Keratinocyte (primary cell): ENCODE measurements around the gene YAF2. TPM values are rescaled to one million over a fixed set of nuclear protein-coding genes. Genes with fewer than 3 reads are reported as not detected.
A peak's percentile ranks its signal among the peaks of the same experiment; 100 is the strongest.

Source experiments
- DNase-seq: peaks from one replicate; pipeline ENCODE4 v3.0.0-alpha.2; 2011; ENCODE audit warnings: low read depth, missing footprints, low spot score
- FAIRE-seq: peaks from 2 replicates; lab custom pipeline; 2011; peaks lifted over from hg19 to GRCh38; lab: Jason Lieb, UNC
- H2AFZ ChIP-seq: 2 replicates; pipeline ENCODE4 v1.6.0; 2012; ENCODE audit warnings: low read length, control low read depth, inconsistent platforms; ENCODE audit not compliant: control insufficient read depth
- H3K27ac ChIP-seq: 2 replicates; pipeline ENCODE4 v1.5.1; 2011; ENCODE audit warnings: low read length; ENCODE audit not compliant: control insufficient read depth, insufficient read depth
- H3K27me3 ChIP-seq: 3 replicates; pipeline ENCODE4 v1.6.0; 2011; ENCODE audit warnings: low read length; ENCODE audit not compliant: control insufficient read depth, insufficient read depth; ENCODE audit errors: extremely low read depth
- H3K36me3 ChIP-seq, 2 experiments: 2 replicates in 1 of 2; 3 replicates in 1 of 2; pipeline ENCODE4 v1.5.1; 2011; ENCODE audit warnings: low read length in 2 of 2, mild to moderate bottlenecking in 1 of 2; ENCODE audit not compliant: control insufficient read depth in 2 of 2, insufficient read depth in 2 of 2; ENCODE audit errors: extremely low read depth in 1 of 2
- H3K4me1 ChIP-seq: 3 replicates; pipeline ENCODE4 v1.5.1; 2011; ENCODE audit warnings: low read length; ENCODE audit not compliant: control insufficient read depth, insufficient read depth; ENCODE audit errors: extremely low read depth
- H3K4me2 ChIP-seq: 3 replicates; pipeline ENCODE4 v1.6.0; 2011; ENCODE audit warnings: low read depth, low read length; ENCODE audit not compliant: control insufficient read depth, insufficient read depth; ENCODE audit errors: extremely low read depth
- H3K4me3 ChIP-seq, 3 experiments: fragments of 200-600 bp in 1 of 3; sonication (generic) in 1 of 3; 2 replicates in 2 of 3; 3 replicates in 1 of 3; pipeline ENCODE4 v1.5.1; 2011 to 2016; ENCODE audit warnings: low read length in 3 of 3, mild to moderate bottlenecking in 3 of 3, control low read depth in 2 of 3, inconsistent platforms in 1 of 3, low read depth in 1 of 3, mixed read lengths in 1 of 3, mixed run types in 1 of 3, moderate library complexity in 1 of 3; ENCODE audit not compliant: control insufficient read depth in 2 of 3, insufficient read depth in 2 of 3; ENCODE audit errors: extremely low read depth in 1 of 3
- H3K79me2 ChIP-seq: 2 replicates; pipeline ENCODE4 v1.6.0; 2012; ENCODE audit warnings: low read length; ENCODE audit not compliant: control insufficient read depth, insufficient read depth
- H3K9ac ChIP-seq: 3 replicates; pipeline ENCODE4 v1.6.0; 2011; ENCODE audit warnings: low read length; ENCODE audit not compliant: control insufficient read depth, insufficient read depth; ENCODE audit errors: extremely low read depth
- H3K9me1 ChIP-seq: 3 replicates; pipeline ENCODE4 v1.6.0; 2011; ENCODE audit warnings: low read length; ENCODE audit not compliant: control insufficient read depth, insufficient read depth; ENCODE audit errors: extremely low read depth
- H3K9me3 ChIP-seq: 2 replicates; pipeline ENCODE4 v1.5.1; 2012; ENCODE audit warnings: low read depth, low read length; ENCODE audit not compliant: control insufficient read depth
- H4K20me1 ChIP-seq: 3 replicates; pipeline ENCODE4 v1.6.0; 2011; ENCODE audit warnings: low read length; ENCODE audit not compliant: control insufficient read depth, insufficient read depth; ENCODE audit errors: extremely low read depth
- CTCF ChIP-seq, 3 experiments: IDR thresholded peaks in 1 of 3; conservative IDR thresholded peaks in 1 of 3; optimal IDR thresholded peaks in 1 of 3; 2 replicates in 2 of 3; 3 replicates in 1 of 3; pipeline versions ENCODE3 to v1.5.1; 2011; ENCODE audit warnings: low read length in 3 of 3, mild to moderate bottlenecking in 3 of 3, moderate library complexity in 2 of 3, control low read depth in 1 of 3, inconsistent platforms in 1 of 3; ENCODE audit not compliant: insufficient read depth in 2 of 3; ENCODE audit errors: extremely low read depth in 1 of 3
- EZH2 ChIP-seq: IDR thresholded peaks from one replicate; pipeline ENCODE4 v1.6.1; 2012; ENCODE audit warnings: inconsistent platforms, mild to moderate bottlenecking, low read length, moderate library complexity
- dilution Hi-C: fragments of 300-500 bp; cut with MboI; formaldehyde crosslinking; loops from one replicate; pipeline ENCODE4 v1.7.0; 2020; ENCODE audit warnings: low sequenced_read_pairs; ENCODE audit not compliant: extremely low pct_ligation_motif_present
- polyA plus RNA-seq, 5 experiments: library from polyadenylated mRNA; depleted of rRNA in 3 of 5; stranded (reverse) in 3 of 5; stranded (forward) in 1 of 5; unstranded in 1 of 5; fragments of >200 nt; gene quantifications; 1 replicate in 1 of 5; 2 replicates in 3 of 5; 3 replicates in 1 of 5; pipeline versions ENCODE4 v1.2.1 to v1.2.3, GENCODE V29; 2011 to 2012; ENCODE audit warnings: missing spikeins in 2 of 5, low read depth in 1 of 5, low replicate concordance in 1 of 5

YAF2 gene
- polyA plus RNA-seq, 1 donor (not counting 4 experiments of a cell fraction or from before 2014, with no cell fraction given), result 15.3 TPM

GRCh38 chr12:42135259-42135814 lies 102.7 kb downstream of the YAF2 start:
- dilution Hi-C loops, result no loop called here
- no peak for DNase-seq

GRCh38 chr12:42130672-42131402 lies 107.2 kb downstream of the YAF2 start:
- Histone ChIP-seq H2AFZ (no peak overlapping the region), H3K4me2 (peak overlapping the region; percentile 94), H3K9me1 (no peaks in the 10 kb centered on the region), H3K4me3 (peak overlapping the region in 2 of 3 experiments; percentile 61 to 66), H3K79me2 (peaks cover 78% of the 10 kb centered on the region), H3K36me3 (no peaks in the 10 kb centered on the region), H3K27me3 (no peaks in the 10 kb centered on the region), H3K9me3 (no peaks in the 10 kb centered on the region), H3K4me1 (peaks cover 33% of the 10 kb centered on the region), H3K9ac (peak overlapping the region; percentile 61), H3K27ac (peak overlapping the region; percentile 80), H4K20me1 (peaks cover 5% of the 10 kb centered on the region)
- dilution Hi-C loops, result no loop called here
- no peak for DNase-seq
- peak; percentile 64 for FAIRE-seq
- TF ChIP-seq EZH2 (no peak), CTCF (optimal IDR thresholded peaks at IDR 0.05 in 1 of 3, IDR thresholded peaks at IDR 0.05 in 1 of 3, conservative IDR thresholded peaks at IDR 0.05 in 1 of 3; ENCODE audit: extremely low read depth in 1 of 3, insufficient read depth in 2 of 3, low read length in 3 of 3) (no peak)

More at GRCh38 chr12:42135259-42135814, 102.7 kb downstream of the YAF2 start:
- Histone ChIP-seq H2AFZ (no peak overlapping the region), H3K79me2 (peaks cover 90% of the 10 kb centered on the region), H3K4me3 (peak overlapping the region in 1 of 3 experiments; percentile 13), H3K9ac (no peak overlapping the region), H3K4me1 (peaks cover 28% of the 10 kb centered on the region), H3K36me3 (no peaks in the 10 kb centered on the region), H3K4me2 (peak overlapping the region; percentile 71), H4K20me1 (peaks cover 5% of the 10 kb centered on the region), H3K27me3 (no peaks in the 10 kb centered on the region), H3K9me1 (peaks cover 3% of the 10 kb centered on the region), H3K9me3 (no peaks in the 10 kb centered on the region), H3K27ac (peak overlapping the region; percentile 55)
- FAIRE-seq, result peak; percentile 48
- no peak for TF ChIP-seq CTCF (optimal IDR thresholded peaks at IDR 0.05 in 1 of 3, IDR thresholded peaks at IDR 0.05 in 1 of 3, conservative IDR thresholded peaks at IDR 0.05 in 1 of 3; ENCODE audit: extremely low read depth in 1 of 3, insufficient read depth in 2 of 3, low read length in 3 of 3)
- no peak for TF ChIP-seq EZH2
